Astrocyte (in vitro differentiated cells and primary cell): Measurements from ENCODE around the gene GAB2. TPM values are rescaled to one million over a fixed set of nuclear protein-coding genes. Genes with fewer than 3 reads are reported as not detected.

ENCODE experiments used
- DNase-seq: peaks from one replicate; pipeline ENCODE4 v3.0.0-alpha.2; 2010; ENCODE audit warnings: low read depth
- FAIRE-seq: peaks from 2 replicates; lab custom pipeline; 2011; peaks lifted over from hg19 to GRCh38; lab: Jason Lieb, UNC
- H2AFZ ChIP-seq: 2 replicates; pipeline ENCODE4 v1.6.0; 2012; ENCODE audit warnings: low read depth, low read length, inconsistent platforms
- H3K27ac ChIP-seq: 2 replicates; pipeline ENCODE4 v1.5.1; 2011; ENCODE audit warnings: low read depth, low read length, inconsistent platforms
- H3K27me3 ChIP-seq: 2 replicates; pipeline ENCODE4 v1.6.0; 2011; ENCODE audit warnings: low read length, inconsistent platforms; ENCODE audit not compliant: insufficient read depth
- H3K36me3 ChIP-seq: 2 replicates; pipeline ENCODE4 v1.5.1; 2011; ENCODE audit warnings: low read length, inconsistent platforms; ENCODE audit not compliant: insufficient read depth
- H3K4me1 ChIP-seq: 2 replicates; pipeline ENCODE4 v1.5.1; 2011; ENCODE audit warnings: low read length, inconsistent platforms; ENCODE audit not compliant: insufficient read depth
- H3K4me2 ChIP-seq: 2 replicates; pipeline ENCODE4 v1.6.0; 2012; ENCODE audit warnings: low read length, inconsistent platforms
- H3K4me3 ChIP-seq: 2 replicates; pipeline ENCODE4 v1.5.1; 2011; ENCODE audit warnings: low read depth, mild to moderate bottlenecking, low read length, inconsistent platforms; ENCODE audit not compliant: insufficient read depth
- H3K79me2 ChIP-seq: 2 replicates; pipeline ENCODE4 v1.6.0; 2012; ENCODE audit warnings: mild to moderate bottlenecking, low read length, inconsistent platforms; ENCODE audit not compliant: insufficient read depth
- H3K9ac ChIP-seq: 2 replicates; pipeline ENCODE4 v1.6.0; 2012; ENCODE audit warnings: mild to moderate bottlenecking, low read length, inconsistent platforms
- H3K9me3 ChIP-seq: 2 replicates; pipeline ENCODE4 v1.5.1; 2012; ENCODE audit warnings: low read depth, mild to moderate bottlenecking, low read length, inconsistent platforms; ENCODE audit not compliant: insufficient read depth
- H4K20me1 ChIP-seq: 2 replicates; pipeline ENCODE4 v1.6.0; 2012; ENCODE audit warnings: low read length, inconsistent platforms; ENCODE audit not compliant: insufficient read depth
- H3K27ac Mint-ChIP-seq: one replicate; pipeline ENCODE4 v1.8.0; 2021; ENCODE audit warnings: mild to moderate bottlenecking, mixed read lengths; ENCODE audit not compliant: unreplicated experiment
- H3K27me3 Mint-ChIP-seq: one replicate; pipeline ENCODE4 v1.8.0; 2021; ENCODE audit warnings: low read depth, mixed read lengths; ENCODE audit not compliant: unreplicated experiment
- H3K36me3 Mint-ChIP-seq: one replicate; pipeline ENCODE4 v1.8.0; 2021; ENCODE audit warnings: low read depth, mixed read lengths; ENCODE audit not compliant: unreplicated experiment
- H3K4me1 Mint-ChIP-seq: one replicate; pipeline ENCODE4 v1.8.0; 2021; ENCODE audit warnings: low read depth, mixed read lengths; ENCODE audit not compliant: unreplicated experiment
- H3K4me3 Mint-ChIP-seq: one replicate; pipeline ENCODE4 v1.8.0; 2021; ENCODE audit warnings: mild to moderate bottlenecking, moderate library complexity, mixed read lengths; ENCODE audit not compliant: unreplicated experiment
- H3K9me3 Mint-ChIP-seq: one replicate; pipeline ENCODE4 v1.8.0; 2021; ENCODE audit warnings: mild to moderate bottlenecking, mixed read lengths; ENCODE audit not compliant: unreplicated experiment
- EZH2 ChIP-seq: IDR thresholded peaks from 2 replicates; pipeline ENCODE4 v1.6.1; 2012; ENCODE audit warnings: mild to moderate bottlenecking, low read length, inconsistent platforms; ENCODE audit not compliant: insufficient read depth
- total RNA-seq: library from RNA; stranded (reverse); gene quantifications from 2 replicates; pipeline ENCODE4 v1.2.1, GENCODE V29; 2021
- TF ChIP-seq, protein P1 (sequence below): IDR thresholded peaks from 2 replicates; pipeline ENCODE4 v1.5.1; 2011; ENCODE audit warnings: low read depth, mild to moderate bottlenecking, inconsistent platforms, low read length, moderate library complexity; ENCODE audit not compliant: insufficient read depth

GAB2 gene
- total RNA-seq, 1 donor from 2014 or later = 18.2 TPM

DNA sequence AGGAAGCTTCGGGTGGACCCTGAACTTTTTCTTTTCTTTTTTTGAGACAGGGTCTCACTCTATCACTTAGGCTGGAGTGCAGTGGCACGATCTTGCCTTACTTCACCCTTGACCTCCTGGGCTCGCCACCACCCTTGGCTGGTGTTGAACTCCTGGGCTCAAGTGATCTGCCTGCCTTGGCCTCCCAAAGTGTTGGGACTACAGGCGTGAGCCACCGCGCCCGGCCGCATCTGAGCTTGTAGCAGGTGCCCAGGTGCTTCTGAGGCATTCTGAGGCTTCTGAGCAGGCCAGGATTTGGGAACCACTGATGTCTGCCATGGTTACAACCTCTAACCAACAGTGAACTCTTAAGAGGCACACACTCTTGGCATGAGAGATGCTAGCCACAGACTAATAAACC, 223.8 kb downstream of the GAB2 start:
- peaks cover 49% of the 10 kb centered on the region for H3K79me2 ChIP-seq
- no peak for TF ChIP-seq EZH2
- TF ChIP-seq, protein P1, sequence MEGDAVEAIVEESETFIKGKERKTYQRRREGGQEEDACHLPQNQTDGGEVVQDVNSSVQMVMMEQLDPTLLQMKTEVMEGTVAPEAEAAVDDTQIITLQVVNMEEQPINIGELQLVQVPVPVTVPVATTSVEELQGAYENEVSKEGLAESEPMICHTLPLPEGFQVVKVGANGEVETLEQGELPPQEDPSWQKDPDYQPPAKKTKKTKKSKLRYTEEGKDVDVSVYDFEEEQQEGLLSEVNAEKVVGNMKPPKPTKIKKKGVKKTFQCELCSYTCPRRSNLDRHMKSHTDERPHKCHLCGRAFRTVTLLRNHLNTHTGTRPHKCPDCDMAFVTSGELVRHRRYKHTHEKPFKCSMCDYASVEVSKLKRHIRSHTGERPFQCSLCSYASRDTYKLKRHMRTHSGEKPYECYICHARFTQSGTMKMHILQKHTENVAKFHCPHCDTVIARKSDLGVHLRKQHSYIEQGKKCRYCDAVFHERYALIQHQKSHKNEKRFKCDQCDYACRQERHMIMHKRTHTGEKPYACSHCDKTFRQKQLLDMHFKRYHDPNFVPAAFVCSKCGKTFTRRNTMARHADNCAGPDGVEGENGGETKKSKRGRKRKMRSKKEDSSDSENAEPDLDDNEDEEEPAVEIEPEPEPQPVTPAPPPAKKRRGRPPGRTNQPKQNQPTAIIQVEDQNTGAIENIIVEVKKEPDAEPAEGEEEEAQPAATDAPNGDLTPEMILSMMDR = no peak
- peaks cover 14% of the 10 kb centered on the region for H3K36me3 Mint-ChIP-seq
- no peak overlapping the region for H3K4me3 Mint-ChIP-seq
- no peaks in the 10 kb centered on the region for H3K27me3 Mint-ChIP-seq
- H3K36me3 ChIP-seq = peaks cover 2% of the 10 kb centered on the region
- no peak overlapping the region for H2AFZ ChIP-seq
- DNase-seq (no peak), FAIRE-seq (no peak)
- no peak overlapping the region for H3K27ac Mint-ChIP-seq
- H4K20me1 ChIP-seq = peaks cover 87% of the 10 kb centered on the region
- no peak overlapping the region for H3K9ac ChIP-seq
- peaks cover 21% of the 10 kb centered on the region for H3K4me1 ChIP-seq
- no peaks in the 10 kb centered on the region for H3K27me3 ChIP-seq
- no peak overlapping the region for H3K27ac ChIP-seq
- no peaks in the 10 kb centered on the region for H3K9me3 ChIP-seq
- no peak overlapping the region for H3K4me3 ChIP-seq
- no peak overlapping the region for H3K4me2 ChIP-seq
- no peaks in the 10 kb centered on the region for H3K9me3 Mint-ChIP-seq
- H3K4me1 Mint-ChIP-seq = peaks cover 26% of the 10 kb centered on the region

- Histone ChIP-seq H3K4me3 (no peak overlapping the region), H3K4me2 (no peak overlapping the region), H2AFZ (no peak overlapping the region), H3K27ac (no peak overlapping the region), H3K27me3 (no peaks in the 10 kb centered on the region), H3K9me3 (no peaks in the 10 kb centered on the region), H3K9ac (no peak overlapping the region), H4K20me1 (peaks cover 79% of the 10 kb centered on the region), H3K4me1 (peaks cover 21% of the 10 kb centered on the region), H3K36me3 (no peaks in the 10 kb centered on the region), H3K79me2 (peaks cover 50% of the 10 kb centered on the region)
- TF ChIP-seq, protein P1 = no peak
- TF ChIP-seq EZH2 = no peak
- DNase-seq = no peak
- peak overlapping the region; percentile 20 for H3K27ac Mint-ChIP-seq
- H3K4me3 Mint-ChIP-seq = no peak overlapping the region
- H3K36me3 Mint-ChIP-seq = peaks cover 14% of the 10 kb centered on the region
- no peak for FAIRE-seq
- H3K4me1 Mint-ChIP-seq = peaks cover 28% of the 10 kb centered on the region
- H3K27me3 Mint-ChIP-seq = no peaks in the 10 kb centered on the region
- no peaks in the 10 kb centered on the region for H3K9me3 Mint-ChIP-seq
These were observed 224.7 kb downstream of the GAB2 start for GRCh38 chr11:78192911-78193351.

DNA sequence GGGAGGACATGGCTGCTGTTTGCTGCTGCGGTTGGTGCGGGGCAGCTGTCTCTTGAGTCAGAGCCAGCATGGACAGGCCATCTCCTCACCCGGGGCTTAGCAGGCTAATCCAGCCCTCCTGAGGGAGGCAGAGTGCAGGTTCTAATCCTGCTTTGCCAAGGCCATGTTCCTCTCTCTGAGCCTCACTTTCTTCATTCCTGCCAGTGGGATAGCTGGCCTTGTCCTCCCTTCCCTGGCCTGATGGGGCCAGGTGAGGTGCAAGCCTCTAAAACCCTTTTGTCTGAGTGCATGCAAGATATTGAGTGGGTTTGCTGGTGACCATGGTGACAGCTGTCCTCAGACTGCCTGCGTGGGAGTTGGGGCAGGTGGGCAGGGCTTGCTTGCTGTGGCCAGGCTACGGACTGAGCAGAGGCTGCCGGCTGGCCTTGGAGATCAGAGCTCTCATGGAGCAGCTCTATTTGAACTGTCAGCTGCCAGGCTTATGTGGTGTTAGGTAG, 225.3 kb downstream of the GAB2 start:
- DNase-seq (no peak), FAIRE-seq (no peak)
- Mint-ChIP-seq H3K27ac (no peak overlapping the region), H3K9me3 (no peaks in the 10 kb centered on the region), H3K36me3 (peaks cover 14% of the 10 kb centered on the region), H3K4me1 (peaks cover 34% of the 10 kb centered on the region), H3K4me3 (no peak overlapping the region), H3K27me3 (no peaks in the 10 kb centered on the region)
- Histone ChIP-seq H3K4me2 (no peak overlapping the region), H3K79me2 (peaks cover 52% of the 10 kb centered on the region), H3K4me3 (no peak overlapping the region), H3K9ac (no peak overlapping the region), H3K27ac (no peak overlapping the region), H4K20me1 (peaks cover 78% of the 10 kb centered on the region), H3K9me3 (no peaks in the 10 kb centered on the region), H2AFZ (no peak overlapping the region), H3K4me1 (peaks cover 24% of the 10 kb centered on the region), H3K36me3 (no peaks in the 10 kb centered on the region), H3K27me3 (no peaks in the 10 kb centered on the region)
- TF ChIP-seq, protein P1 = no peak
- no peak for TF ChIP-seq EZH2
